Measurements from ENCODE around the gene WNT3.

WNT3 gene

DNA sequence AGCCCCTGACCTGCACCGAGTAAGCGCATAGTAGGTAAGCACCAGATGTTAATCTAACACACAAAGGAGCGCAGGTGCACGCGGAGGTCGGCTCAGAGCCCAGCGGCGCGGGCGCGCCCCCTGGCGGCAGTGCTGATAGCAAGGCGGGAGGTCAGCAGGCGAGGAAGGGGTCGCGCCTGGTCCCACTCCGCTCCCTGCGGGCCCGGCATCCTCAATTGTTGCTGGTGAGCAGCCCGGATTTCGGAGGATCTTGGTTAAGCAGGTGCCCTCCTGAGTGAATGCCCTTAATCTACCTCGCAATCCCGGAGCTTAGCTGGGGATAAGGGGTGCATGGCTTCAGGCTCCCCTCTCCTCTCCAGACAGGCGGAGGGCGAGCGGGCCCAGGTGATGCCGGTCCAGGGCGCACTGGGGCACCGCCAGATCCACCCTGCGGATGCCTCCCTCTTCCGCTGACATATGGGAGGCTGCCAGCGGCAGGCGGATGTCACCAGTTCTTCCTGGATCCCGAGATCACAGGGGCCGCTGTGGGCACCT, 4.0 kb upstream of the WNT3 start:
- no peak for TF ChIP-seq Cebpa-rat (IDR thresholded peaks at IDR 0.05)
- Histone ChIP-seq H3K4me2 (no peak overlapping the region), H4K20me1 (peaks cover 35% of the 10 kb centered on the region), H3K27ac (no peak overlapping the region), H3K4me3 (no peak overlapping the region), H3K9ac (no peak overlapping the region), H3K36me3 (no peaks in the 10 kb centered on the region), H3K9me3 (no peaks in the 10 kb centered on the region), H3K27me3 (peaks cover 53% of the 10 kb centered on the region), H3K4me1 (peaks cover 12% of the 10 kb centered on the region)

DNA sequence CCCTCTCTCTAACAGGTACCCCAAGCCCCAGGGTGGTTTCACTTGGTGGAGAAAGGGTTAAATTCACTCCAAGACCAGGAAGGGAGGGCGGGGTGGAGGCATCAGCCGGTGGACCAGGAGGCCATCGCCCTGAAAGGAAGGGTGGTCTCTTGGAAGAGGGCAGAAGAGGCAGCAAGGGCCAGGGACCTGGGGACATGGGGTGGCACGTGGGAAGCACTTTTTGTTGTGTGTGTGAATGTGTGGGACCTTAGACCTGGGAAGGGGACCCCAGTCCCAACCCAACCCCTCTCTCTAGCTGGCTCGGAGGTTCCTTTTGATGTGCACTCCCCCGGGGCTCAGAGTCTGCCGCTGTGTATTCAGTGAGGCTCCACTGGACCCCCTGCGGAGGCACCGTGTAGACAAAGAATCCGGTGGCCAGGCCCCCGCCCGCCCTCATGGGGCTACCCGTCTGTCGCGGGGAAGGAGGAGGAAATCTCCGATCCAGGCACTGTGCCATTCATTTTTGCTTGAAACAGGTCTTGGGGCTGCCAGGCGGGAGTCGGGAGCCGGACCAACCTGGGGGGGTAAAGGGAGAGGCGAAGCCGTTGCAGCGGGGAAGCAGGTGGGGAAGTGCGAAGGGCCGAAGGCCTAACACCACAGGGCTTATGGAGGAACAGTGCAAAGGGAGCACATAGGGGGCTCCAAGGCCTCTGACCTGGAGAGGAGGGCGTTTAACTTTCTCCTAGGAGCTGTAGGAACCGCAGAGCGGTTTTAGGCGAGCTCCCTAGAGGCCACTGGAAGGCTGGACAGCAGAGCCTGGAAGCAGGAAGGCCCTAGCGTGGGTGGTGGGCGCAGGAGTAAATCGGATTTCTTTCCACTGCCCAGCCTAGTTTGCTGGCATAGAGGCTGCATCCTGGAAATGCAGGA, 3.2 kb upstream of the WNT3 start:
- no peak for TF ChIP-seq Cebpa-rat (IDR thresholded peaks at IDR 0.05)
- H4K20me1 ChIP-seq = peaks cover 42% of the 10 kb centered on the region
- no peaks in the 10 kb centered on the region for H3K9me3 ChIP-seq
- no peak overlapping the region for H3K4me2 ChIP-seq
- peaks cover 12% of the 10 kb centered on the region for H3K4me1 ChIP-seq
- H3K4me3 ChIP-seq = no peak overlapping the region
- H3K27me3 ChIP-seq = peaks cover 61% of the 10 kb centered on the region
- no peaks in the 10 kb centered on the region for H3K36me3 ChIP-seq
- no peak overlapping the region for H3K9ac ChIP-seq
- no peak overlapping the region for H3K27ac ChIP-seq

DNA sequence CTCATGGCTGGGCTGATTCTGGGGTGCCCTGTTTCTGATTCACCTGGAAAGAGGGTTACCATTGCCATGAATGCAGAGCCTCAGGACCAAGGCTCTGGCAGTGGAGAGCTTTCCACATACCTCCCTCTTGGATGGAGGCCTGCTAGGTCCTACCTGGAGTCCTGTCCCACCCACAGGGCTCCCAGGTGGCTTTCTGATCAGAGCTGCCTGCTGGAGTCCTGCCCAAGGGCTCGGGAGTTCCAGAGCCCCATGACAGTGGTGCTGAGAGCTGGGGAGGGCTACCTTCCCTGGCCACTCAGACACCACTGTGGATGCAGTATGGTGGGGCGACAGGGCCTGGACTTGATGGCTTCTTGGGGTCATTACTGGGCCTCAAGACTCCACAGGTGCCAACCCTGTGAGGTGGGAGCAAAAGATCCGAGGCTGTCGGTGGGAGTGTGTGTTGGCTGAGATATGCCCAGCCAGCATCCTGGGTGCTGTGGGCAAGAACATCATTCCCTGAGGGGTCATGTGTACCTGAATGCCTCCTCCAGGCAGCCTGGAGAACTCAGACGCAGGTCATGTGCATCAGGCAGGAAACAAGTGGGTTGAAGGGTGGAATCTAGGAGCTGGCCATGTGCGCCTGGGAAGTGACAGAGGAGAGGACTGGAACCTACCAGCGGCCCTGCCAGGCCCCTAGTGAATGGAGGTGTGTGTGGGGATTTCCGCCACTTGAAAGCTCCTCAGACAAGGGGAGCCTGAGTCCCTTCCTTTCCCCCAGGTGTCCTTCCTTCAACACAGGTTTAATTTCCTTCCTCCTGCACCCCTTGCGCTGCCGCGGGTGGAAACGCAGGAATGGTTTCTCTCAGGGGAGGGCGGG, 2.3 kb upstream of the WNT3 start:
- Histone ChIP-seq H3K36me3 (no peaks in the 10 kb centered on the region), H3K4me2 (no peak overlapping the region), H3K27me3 (peaks cover 70% of the 10 kb centered on the region), H4K20me1 (peaks cover 49% of the 10 kb centered on the region), H3K9me3 (no peaks in the 10 kb centered on the region), H3K4me3 (no peak overlapping the region), H3K27ac (no peak overlapping the region), H3K9ac (no peak overlapping the region), H3K4me1 (peaks cover 12% of the 10 kb centered on the region)
- TF ChIP-seq Cebpa-rat (IDR thresholded peaks at IDR 0.05) = no peak

DNA sequence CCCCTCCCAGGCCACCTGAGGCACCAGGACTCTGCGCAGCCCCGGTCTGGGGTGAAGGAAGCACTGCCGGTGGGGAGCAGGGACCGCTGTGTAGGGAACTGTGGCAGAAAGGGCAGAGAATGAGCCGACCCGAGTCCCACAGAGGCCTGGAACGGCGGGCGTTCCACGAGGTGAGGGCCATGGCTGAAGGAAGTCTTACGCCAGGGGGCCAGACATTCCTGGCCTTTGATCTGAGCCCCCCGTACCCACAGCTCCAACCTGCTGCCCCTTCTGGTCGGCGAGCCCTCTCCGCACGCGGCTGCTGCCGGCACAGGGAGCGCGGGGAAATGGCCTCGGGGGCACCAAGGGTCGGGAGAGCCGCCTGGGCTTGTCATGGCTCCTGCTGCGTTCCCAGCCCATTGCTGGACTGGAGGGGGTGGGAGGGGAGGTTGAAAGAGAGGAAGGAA, 1.4 kb upstream of the WNT3 start:
- TF ChIP-seq Cebpa-rat (IDR thresholded peaks at IDR 0.05) = no peak
- Histone ChIP-seq H4K20me1 (peaks cover 49% of the 10 kb centered on the region), H3K4me3 (no peak overlapping the region), H3K27me3 (peaks cover 79% of the 10 kb centered on the region), H3K4me2 (no peak overlapping the region), H3K9ac (no peak overlapping the region), H3K27ac (no peak overlapping the region), H3K4me1 (peaks cover 12% of the 10 kb centered on the region), H3K36me3 (no peaks in the 10 kb centered on the region), H3K9me3 (no peaks in the 10 kb centered on the region)

DNA sequence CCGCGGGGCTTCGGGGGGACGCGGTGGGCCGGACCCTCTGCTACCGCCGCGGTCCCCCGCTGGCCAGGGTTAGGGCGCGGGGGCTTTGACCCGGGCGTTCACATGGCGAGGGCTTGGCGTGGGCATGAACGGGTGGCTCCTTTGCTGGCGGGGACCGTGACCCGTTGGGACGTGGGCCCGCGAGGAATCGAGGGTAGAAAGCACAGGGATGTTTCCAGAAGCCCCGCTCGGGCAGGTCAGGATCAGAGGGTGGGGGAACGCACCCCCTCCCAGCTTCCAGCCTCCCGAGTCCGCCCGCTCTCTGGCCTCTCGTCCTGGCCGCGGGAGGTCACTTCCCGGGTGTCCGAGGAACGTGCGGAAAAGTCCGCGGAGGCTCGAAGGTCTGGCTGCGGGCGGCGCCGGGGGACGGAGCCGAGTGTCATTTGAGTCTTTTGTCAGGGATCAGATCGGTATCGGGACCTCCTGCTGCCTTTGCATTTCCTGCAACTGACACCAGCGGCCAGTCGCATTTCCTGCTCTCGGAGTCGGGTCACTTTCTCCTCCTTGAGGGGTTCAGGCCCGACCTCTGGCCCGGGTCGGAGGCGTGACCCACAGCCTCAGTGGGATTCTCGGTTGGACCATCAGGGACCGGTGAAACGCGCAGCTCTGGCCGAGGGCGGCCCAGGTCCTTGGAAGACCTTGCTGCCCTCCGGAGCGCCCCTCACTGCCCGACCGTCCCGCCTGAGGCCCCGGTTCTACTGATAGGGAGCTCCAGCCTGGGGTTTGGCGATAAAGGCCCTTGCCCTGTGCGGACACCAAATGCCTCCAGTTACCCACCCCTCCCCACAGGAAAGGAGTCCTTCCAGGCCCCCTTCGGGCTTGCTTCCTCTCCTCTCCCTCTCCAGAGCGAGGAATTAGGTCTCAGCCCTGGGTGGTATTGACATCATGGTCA, 702 bp upstream of the WNT3 start:
- TF ChIP-seq Cebpa-rat (IDR thresholded peaks at IDR 0.05) = no peak
- Histone ChIP-seq H3K4me1 (peaks cover 12% of the 10 kb centered on the region), H3K36me3 (no peaks in the 10 kb centered on the region), H4K20me1 (peaks cover 49% of the 10 kb centered on the region), H3K27me3 (peaks cover 85% of the 10 kb centered on the region), H3K9ac (no peak overlapping the region), H3K4me2 (peak overlapping the region; percentile 57), H3K9me3 (no peaks in the 10 kb centered on the region), H3K4me3 (peak overlapping the region; percentile 54), H3K27ac (no peak overlapping the region)

DNA sequence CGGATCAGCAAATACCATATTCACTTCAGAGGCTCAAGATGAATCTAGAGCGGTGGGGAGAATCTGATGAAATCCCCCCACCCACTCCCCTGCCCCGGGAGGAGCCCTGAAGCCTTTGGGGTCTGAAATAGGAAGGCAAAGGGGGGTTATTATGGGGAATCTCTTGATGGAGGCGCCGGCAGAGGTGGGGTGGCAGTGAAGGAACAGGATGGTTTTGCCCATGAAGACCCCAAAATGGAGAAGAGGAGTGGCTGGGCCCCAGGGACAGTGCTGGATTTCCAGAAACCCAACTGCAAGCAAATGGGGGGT, 637 bp downstream of the WNT3 start:
- Histone ChIP-seq H3K27ac (no peak overlapping the region), H4K20me1 (peaks cover 49% of the 10 kb centered on the region), H3K4me3 (no peak overlapping the region), H3K9me3 (no peaks in the 10 kb centered on the region), H3K36me3 (no peaks in the 10 kb centered on the region), H3K4me2 (no peak overlapping the region), H3K9ac (no peak overlapping the region), H3K27me3 (peaks cover 95% of the 10 kb centered on the region), H3K4me1 (peaks cover 12% of the 10 kb centered on the region)
- TF ChIP-seq Cebpa-rat (IDR thresholded peaks at IDR 0.05) = no peak

DNA sequence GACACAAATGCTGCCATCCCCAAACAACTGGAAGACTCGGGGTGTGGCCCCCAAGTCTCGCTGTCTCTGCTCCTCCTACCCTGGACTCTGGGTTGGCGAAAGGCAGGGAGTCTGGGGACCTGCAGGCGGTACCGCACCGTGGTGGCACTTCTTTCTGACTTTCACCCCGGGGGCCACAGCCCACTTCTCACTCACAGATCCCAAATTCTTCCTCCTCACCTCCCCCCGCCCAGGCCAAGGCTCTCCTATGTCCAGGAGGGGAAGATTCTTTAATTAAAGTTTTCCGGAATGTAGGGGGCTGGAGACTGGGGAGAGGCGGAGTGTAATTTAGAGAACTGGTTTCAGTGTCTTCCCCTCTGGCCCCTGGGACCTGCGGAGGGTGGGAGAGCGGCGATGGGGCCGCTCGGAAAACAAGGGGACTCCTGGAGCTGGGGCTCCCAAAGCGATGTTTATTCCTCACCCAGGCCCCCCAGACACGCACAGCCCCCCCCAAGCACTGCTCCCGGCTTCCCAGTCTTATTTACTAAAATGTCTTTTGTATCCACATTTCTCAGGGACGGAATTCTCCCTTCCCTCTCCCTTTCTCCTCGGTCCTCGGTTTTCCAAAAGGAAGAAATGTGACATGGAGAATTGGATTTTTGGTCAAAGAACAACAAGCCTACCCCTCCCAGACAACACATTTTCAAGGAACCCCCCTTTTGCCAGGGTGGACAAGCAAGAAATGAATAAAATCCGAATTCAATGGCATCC, 1.2 kb downstream of the WNT3 start:
- Histone ChIP-seq H3K27ac (no peak overlapping the region), H3K9me3 (no peaks in the 10 kb centered on the region), H3K4me3 (no peak overlapping the region), H3K27me3 (peaks cover 90% of the 10 kb centered on the region), H3K4me2 (no peak overlapping the region), H4K20me1 (peaks cover 49% of the 10 kb centered on the region), H3K4me1 (peaks cover 12% of the 10 kb centered on the region), H3K36me3 (no peaks in the 10 kb centered on the region), H3K9ac (no peak overlapping the region)
- TF ChIP-seq Cebpa-rat (IDR thresholded peaks at IDR 0.05) = no peak

DNA sequence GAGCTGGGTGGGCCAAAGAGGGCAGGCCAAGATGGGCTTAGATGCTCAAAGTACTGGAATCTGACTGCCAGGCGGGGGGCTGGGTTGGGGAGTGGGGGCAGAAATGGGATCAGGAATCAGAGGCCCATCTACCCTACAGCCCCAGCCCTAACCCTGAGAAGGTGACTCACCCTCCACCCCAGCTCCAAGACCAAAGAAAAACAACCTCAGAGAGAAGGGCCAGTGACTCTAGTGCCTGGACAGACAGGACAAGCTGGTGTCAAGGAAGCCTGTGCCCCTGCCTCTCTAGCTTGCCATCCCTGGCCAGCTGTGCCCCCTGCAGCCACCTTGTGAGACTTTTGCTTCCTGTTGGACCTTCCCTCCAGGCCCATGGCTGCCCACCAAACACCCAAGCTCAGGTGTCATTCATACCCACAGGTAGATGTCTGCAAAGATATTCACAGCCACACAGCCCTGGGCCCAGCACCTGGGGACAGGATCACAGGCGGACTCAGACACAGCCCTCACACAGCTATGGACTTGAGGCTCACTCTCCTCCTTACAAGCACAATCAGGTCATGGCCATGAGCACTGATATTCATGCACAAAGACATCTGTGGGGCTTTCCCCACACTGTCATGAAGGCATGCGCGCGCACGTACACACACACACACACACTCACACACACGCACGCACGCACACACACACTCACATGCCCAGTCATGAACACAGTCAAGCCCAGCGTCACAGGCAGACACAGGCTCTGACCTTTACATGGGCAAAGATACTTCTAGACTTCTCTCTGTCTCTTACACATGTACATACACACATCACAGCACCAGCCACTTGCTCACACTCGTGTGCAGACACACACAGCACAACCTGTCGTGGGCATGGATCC, 2.8 kb downstream of the WNT3 start:
- Histone ChIP-seq H3K9me3 (no peaks in the 10 kb centered on the region), H3K4me3 (no peak overlapping the region), H3K36me3 (no peaks in the 10 kb centered on the region), H3K4me1 (peaks cover 12% of the 10 kb centered on the region), H4K20me1 (peaks cover 36% of the 10 kb centered on the region), H3K4me2 (no peak overlapping the region), H3K27ac (no peak overlapping the region), H3K9ac (no peak overlapping the region), H3K27me3 (peaks cover 74% of the 10 kb centered on the region)
- TF ChIP-seq Cebpa-rat (IDR thresholded peaks at IDR 0.05) = no peak
